K562 (cell line): ENCODE measurements around the gene LAMA4. TPM values are rescaled to one million over a fixed set of nuclear protein-coding genes. Genes with fewer than 3 reads are reported as not detected.

ENCODE experiments used
- ATAC-seq: fragments of 200-7000 bp; cut with Tn5 transposase; 3 replicates; pipeline ENCODE4 v1.9.1; 2020; ENCODE audit warnings: moderate library complexity
- BruUV-seq: library from RNA; stranded (reverse); fragments of 400-500 nt; replicated peaks from 2 replicates; lab custom pipeline; 2021; lab: Mats Ljungman, UMichigan
- CTCF ChIA-PET: fragments of 300-600 bp; formaldehyde crosslinking; extraction: SDS; loops from one replicate; lab custom pipeline; 2021; ENCODE audit warnings: low intra/inter-chr PET ratio; lab: Yijun Ruan, JAX
- POLR2A ChIA-PET: fragments of 300-600, 350-650 bp; sonication (Branson Sonifier 250); formaldehyde crosslinking; extraction: SDS; loops from one replicate; lab custom pipeline; 2021; ENCODE audit warnings: antibody characterized with exemption, inconsistent platforms; lab: Yijun Ruan, JAX
- DNase-seq, 4 experiments: peaks; one replicate each; pipeline versions ENCODE4 v3.0.0 to v3.0.0-alpha.2; 2011 to 2018; ENCODE audit warnings: low spot score in 3 of 4, mixed read lengths in 3 of 4; ENCODE audit errors: extremely low read depth in 1 of 4
- FAIRE-seq: peaks from 2 replicates; lab custom pipeline; 2011; peaks lifted over from hg19 to GRCh38; lab: Jason Lieb, UNC
- H2AFZ ChIP-seq: 2 replicates; pipeline ENCODE4 v1.6.0; 2011; ENCODE audit warnings: low read depth, low read length, control low read depth, inconsistent platforms
- H3K27ac ChIP-seq: fragments of 200-600 bp; 3 replicates; pipeline ENCODE4 v1.8.0; 2011; ENCODE audit warnings: low read depth, mild to moderate bottlenecking, control low read depth, inconsistent platforms, low read length, moderate library complexity, mixed read lengths; ENCODE audit errors: extremely low read depth
- H3K27me3 ChIP-seq, 2 experiments: fragments of 300-600 bp in 1 of 2; 2 replicates in 1 of 2; 3 replicates in 1 of 2; pipeline versions ENCODE4 v1.6.0 to v1.8.0; 2011; ENCODE audit warnings: inconsistent platforms in 2 of 2, low read length in 2 of 2, mild to moderate bottlenecking in 1 of 2, mixed read lengths in 1 of 2, moderate library complexity in 1 of 2; ENCODE audit not compliant: control insufficient read depth in 2 of 2, insufficient read depth in 2 of 2
- H3K36me3 ChIP-seq: fragments of 300-600 bp; 3 replicates; pipeline ENCODE4 v1.8.0; 2011; ENCODE audit warnings: mild to moderate bottlenecking, low read length, inconsistent platforms; ENCODE audit not compliant: control insufficient read depth, insufficient read depth
- H3K4me1 ChIP-seq, 2 experiments: fragments of 200-600 bp in 1 of 2; replicated peaks in 1 of 2; 2 replicates in 1 of 2; 3 replicates in 1 of 2; pipeline versions ENCODE4 v1.5.1 to v1.8.0; 2011; ENCODE audit warnings: inconsistent platforms in 2 of 2, low read length in 2 of 2, mild to moderate bottlenecking in 1 of 2, mixed read lengths in 1 of 2, moderate library complexity in 1 of 2; ENCODE audit not compliant: control insufficient read depth in 2 of 2, insufficient read depth in 2 of 2
- H3K4me2 ChIP-seq: 2 replicates; pipeline ENCODE4 v1.6.1; 2011; ENCODE audit warnings: low read length, control low read depth, inconsistent platforms, mixed read lengths; ENCODE audit not compliant: insufficient read depth
- H3K4me3 ChIP-seq: fragments of 200-600 bp; sonication (generic), shearing (Covaris generic); 2 replicates; pipeline ENCODE4 v1.5.1; 2016; ENCODE audit warnings: control low read depth, inconsistent platforms
- H3K79me2 ChIP-seq: fragments of 200-600 bp; 3 replicates; pipeline ENCODE4 v1.8.0; 2011; ENCODE audit warnings: low read length, inconsistent platforms; ENCODE audit not compliant: control insufficient read depth, insufficient read depth
- H3K9ac ChIP-seq, 2 experiments: 2 replicates each; pipeline versions ENCODE4 v1.6.0 to v1.6.1; 2011; ENCODE audit warnings: low read depth in 2 of 2, low read length in 2 of 2, control low read depth in 1 of 2, inconsistent platforms in 1 of 2, mild to moderate bottlenecking in 1 of 2, mixed read lengths in 1 of 2; ENCODE audit not compliant: insufficient read depth in 1 of 2
- H3K9me1 ChIP-seq: one replicate; pipeline ENCODE4 v1.6.0; 2011; ENCODE audit warnings: inconsistent platforms, mild to moderate bottlenecking, low read length, moderate library complexity; ENCODE audit not compliant: control insufficient read depth, insufficient read depth
- H3K9me3 ChIP-seq: replicated peaks from 2 replicates; pipeline ENCODE4 v1.5.1; 2011; ENCODE audit warnings: low read depth, low read length, inconsistent platforms; ENCODE audit not compliant: control insufficient read depth, insufficient read depth
- H4K20me1 ChIP-seq: replicated peaks from 2 replicates; pipeline ENCODE4 v1.6.1; 2011; ENCODE audit warnings: low read length, inconsistent platforms, mixed read lengths; ENCODE audit not compliant: control insufficient read depth, insufficient read depth
- BDP1 ChIP-seq: IDR thresholded peaks from 3 replicates; pipeline ENCODE4 v1.6.1; 2011; ENCODE audit not compliant: insufficient read length, insufficient read depth
- CC2D1A ChIP-seq: fragments of 450-650 bp; IDR thresholded peaks from 2 replicates; pipeline ENCODE4 v1.6.1; 2017; ENCODE audit warnings: mild to moderate bottlenecking
- DEAF1 ChIP-seq: fragments of 450-650 bp; formaldehyde crosslinking; IDR thresholded peaks from 2 replicates; pipeline ENCODE4 v1.4.0; 2020; ENCODE audit warnings: mild to moderate bottlenecking, moderate library complexity
- DIDO1 ChIP-seq: fragments of 450-650 bp; IDR thresholded peaks from 2 replicates; pipeline ENCODE4 v1.6.1; 2016; ENCODE audit warnings: low read depth, missing biosample characterization, missing genetic modification characterization
- EZH2 ChIP-seq: IDR thresholded peaks from 2 replicates; pipeline ENCODE4 v1.6.1; 2012; ENCODE audit warnings: low read depth, mild to moderate bottlenecking, inconsistent platforms, low read length, borderline replicate concordance
- LARP7 ChIP-seq: fragments of 450-650 bp; IDR thresholded peaks from 2 replicates; pipeline ENCODE4 v1.6.1; 2016
- POLR3A ChIP-seq: IDR thresholded peaks from 2 replicates; pipeline ENCODE4 v1.6.1; 2011; ENCODE audit warnings: borderline replicate concordance, mild to moderate bottlenecking, moderate library complexity; ENCODE audit not compliant: insufficient read length, insufficient read depth; ENCODE audit errors: extremely low read depth
- SMAD2 ChIP-seq: fragments of 150-350 bp; IDR thresholded peaks from 2 replicates; pipeline ENCODE4 v1.6.1; 2014; ENCODE audit warnings: low read depth, mild to moderate bottlenecking, low read length
- ZZZ3 ChIP-seq: fragments of 450-650 bp; IDR thresholded peaks from 2 replicates; pipeline ENCODE4 v1.6.1; 2016; ENCODE audit warnings: antibody characterized with exemption, mild to moderate bottlenecking, moderate library complexity
- WGBS: fragments of 100-300 bp; shearing (Covaris generic); methylation state at CpG from one replicate; pipeline ENCODE4 v1.1.6; 2016; ENCODE audit warnings: low coverage, mixed read lengths; ENCODE audit not compliant: insufficient coverage; ENCODE audit errors: missing lambda C conversion rate; 5-methylcytosine and 5-hydroxymethylcytosine counted together
- in situ Hi-C: fragments of 300-500 bp; cut with MboI; formaldehyde crosslinking; loops from 4 replicates; pipeline ENCODE4 v1.15.0; 2018; ENCODE audit warnings: inconsistent platforms, mixed read lengths
- intact Hi-C: fragments of 100-400 bp; cut with micrococcal nuclease; formaldehyde crosslinking; loops from 2 replicates; pipeline ENCODE4 v1.14.2; 2022
- polyA plus RNA-seq, 8 experiments: library from polyadenylated mRNA; depleted of rRNA in 4 of 8; stranded (reverse) in 5 of 8; unstranded in 3 of 8; fragments of >200 nt; fragmentation: Nextera tagmentation in 2 of 8; fragmentation: Illumina TruSeq in 1 of 8; extraction: Ambion mirVana in 2 of 8; extraction: Trizol in 1 of 8; gene quantifications; 2 replicates each; pipeline versions ENCODE4 v1.2.1 to v1.2.3, GENCODE V29; 2011 to 2014; ENCODE audit warnings: inconsistent platforms in 1 of 8, missing spikeins in 1 of 8
- total RNA-seq, 7 experiments: library from RNA; depleted of rRNA in 6 of 7; stranded (reverse); fragments of >200 nt in 6 of 7; fragmentation: Illumina TruSeq in 2 of 7; extraction: Trizol in 2 of 7; gene quantifications; 2 replicates each; pipeline versions ENCODE4 v1.2.1 to v1.2.3, GENCODE V29; 2011 to 2021; ENCODE audit warnings: low replicate concordance in 1 of 7

Gene LAMA4
- total and polyA plus RNA-seq, 9 of the 15 experiments (the other 6 are each of a cell fraction or from before 2014, with no cell fraction given): 0.05 to 2.9 (median 0.51) TPM

GRCh38 chr6:112172540-112172939, 81.8 kb downstream of the LAMA4 start (continued):
- TF ChIP-seq DEAF1 (CRISPR knock-in tag): no peak
- TF ChIP-seq BDP1: no peak
- no peak for TF ChIP-seq ZZZ3
- no peak for TF ChIP-seq DIDO1 (tag)
- TF ChIP-seq POLR3A: no peak
- TF ChIP-seq, all 486 proteins: peak for 0

GRCh38 chr6:112169541-112169940, 84.8 kb downstream of the LAMA4 start:
- no peak for DNase-seq
- no peak overlapping the region for H2AFZ ChIP-seq
- H3K9ac ChIP-seq: no peak overlapping the region
- no peaks in the 10 kb centered on the region for H3K36me3 ChIP-seq
- H3K9me1 ChIP-seq: no peaks in the 10 kb centered on the region
- no peak overlapping the region for H3K4me2 ChIP-seq
- no peak overlapping the region for H3K27ac ChIP-seq
- in situ Hi-C loops: no loop called here
- POLR2A ChIA-PET: no interaction called here
- CTCF ChIA-PET: no interaction called here
- no peak overlapping the region for H3K4me3 ChIP-seq
- no peaks in the 10 kb centered on the region for H3K4me1 ChIP-seq
- H3K79me2 ChIP-seq: no peaks in the 10 kb centered on the region
- BruUV-seq: no TSS peak
- H3K27me3 ChIP-seq: peaks cover 14 to 15% of the 10 kb centered on the region in 2 experiments
- 0% methylated on average over 1 of the region's 1 CpG for WGBS
- intact Hi-C loops: no loop called here
- FAIRE-seq: no peak
- H4K20me1 ChIP-seq: no peaks in the 10 kb centered on the region
- ATAC-seq: no peak
- no peak for TF ChIP-seq CC2D1A
- TF ChIP-seq SMAD2: no peak
- TF ChIP-seq LARP7: no peak
- no peak for TF ChIP-seq EZH2
- H3K9me3 ChIP-seq: no peaks in the 10 kb centered on the region
